ENCODE results near the gene MAP4K2.
"Not testable (repeated sequence)": the region's sequence is repeated elsewhere in the genome, so short reads cannot be mapped to it uniquely, and the experiment has no call there.

Gene MAP4K2

DNA sequence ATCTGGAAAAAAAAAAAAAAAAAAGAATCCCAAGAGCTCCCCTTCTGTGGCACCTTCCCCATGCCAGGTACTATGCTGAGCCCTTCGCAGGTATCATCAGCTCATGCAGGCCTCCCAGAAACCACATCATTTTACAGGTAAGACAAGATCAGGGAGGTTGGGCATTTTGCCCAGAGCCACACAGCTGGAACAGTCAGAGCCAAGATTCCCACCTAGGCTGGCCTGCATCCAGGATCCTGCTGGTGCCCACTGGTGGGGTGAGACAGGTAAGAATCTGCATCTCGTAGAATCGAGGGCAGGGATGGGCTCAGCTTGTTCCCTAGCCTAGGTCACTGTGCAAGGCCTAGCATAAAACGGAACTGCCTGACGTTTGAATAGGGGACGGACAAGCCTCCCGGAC lies 23.0 kb upstream of the MAP4K2 start:
- Histone ChIP-seq H3K9ac (ENCODE audit: low read length) (no peak overlapping the region), H3K27me3 (ENCODE audit: control insufficient read depth, insufficient read depth, low read length) (no peaks in the 10 kb centered on the region), H3K36me3 (ENCODE audit: control insufficient read depth, low read depth, low read length) (peaks cover 9% of the 10 kb centered on the region), H3K4me3 (ENCODE audit: low read length) (no peak overlapping the region), H3K9me3 (ENCODE audit: control insufficient read depth, low read depth, low read length) (no peaks in the 10 kb centered on the region), H3K27ac (ENCODE audit: low read length) (no peak overlapping the region), H3K4me1 (ENCODE audit: control insufficient read depth, low read depth, low read length) (no peaks in the 10 kb centered on the region)

DNA sequence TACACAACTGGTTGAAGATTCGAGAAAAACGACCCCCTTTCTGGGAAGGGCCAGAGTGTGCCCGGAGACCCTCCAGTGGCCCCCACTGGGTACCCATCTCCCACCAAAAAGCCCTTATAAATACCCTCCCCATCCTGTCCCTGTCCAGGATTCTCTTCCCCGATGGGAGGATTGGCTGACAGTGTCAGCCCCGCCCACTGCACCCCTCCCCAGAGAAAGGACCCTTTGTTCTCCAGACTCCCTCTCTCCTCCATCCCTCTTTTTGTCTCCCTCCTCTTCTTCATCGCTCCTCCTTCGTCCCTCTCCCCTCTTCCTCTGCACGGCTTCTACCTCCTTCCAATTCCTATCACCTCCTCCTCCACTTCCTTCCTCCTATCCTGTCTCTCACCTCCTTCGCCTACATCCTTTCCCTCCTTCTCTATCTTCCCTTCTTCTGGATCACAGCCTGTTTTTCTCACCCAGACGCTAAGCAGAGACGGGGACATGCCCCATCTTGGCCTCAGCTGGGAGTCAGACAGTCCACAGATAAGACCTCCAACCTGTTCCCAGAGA lies 20.6 kb upstream of the MAP4K2 start:
- Histone ChIP-seq H3K9me3 (ENCODE audit: control insufficient read depth, low read depth, low read length) (no peaks in the 10 kb centered on the region), H3K4me1 (ENCODE audit: control insufficient read depth, low read depth, low read length) (no peaks in the 10 kb centered on the region), H3K27ac (ENCODE audit: low read length) (no peak overlapping the region), H3K4me3 (ENCODE audit: low read length) (no peak overlapping the region), H3K9ac (ENCODE audit: low read length) (no peak overlapping the region), H3K36me3 (ENCODE audit: control insufficient read depth, low read depth, low read length) (peaks cover 9% of the 10 kb centered on the region), H3K27me3 (ENCODE audit: control insufficient read depth, insufficient read depth, low read length) (no peaks in the 10 kb centered on the region)

- Histone ChIP-seq H3K4me3 (ENCODE audit: low read length) (no peak overlapping the region), H3K27me3 (ENCODE audit: control insufficient read depth, insufficient read depth, low read length) (no peaks in the 10 kb centered on the region), H3K9me3 (ENCODE audit: control insufficient read depth, low read depth, low read length) (no peaks in the 10 kb centered on the region), H3K9ac (ENCODE audit: low read length) (no peak overlapping the region), H3K36me3 (ENCODE audit: control insufficient read depth, low read depth, low read length) (no peaks in the 10 kb centered on the region), H3K4me1 (ENCODE audit: control insufficient read depth, low read depth, low read length) (no peaks in the 10 kb centered on the region), H3K27ac (ENCODE audit: low read length) (no peak overlapping the region)
Observed at GRCh38 chr11:64817476-64817875, 14.5 kb upstream of the MAP4K2 start.

DNA sequence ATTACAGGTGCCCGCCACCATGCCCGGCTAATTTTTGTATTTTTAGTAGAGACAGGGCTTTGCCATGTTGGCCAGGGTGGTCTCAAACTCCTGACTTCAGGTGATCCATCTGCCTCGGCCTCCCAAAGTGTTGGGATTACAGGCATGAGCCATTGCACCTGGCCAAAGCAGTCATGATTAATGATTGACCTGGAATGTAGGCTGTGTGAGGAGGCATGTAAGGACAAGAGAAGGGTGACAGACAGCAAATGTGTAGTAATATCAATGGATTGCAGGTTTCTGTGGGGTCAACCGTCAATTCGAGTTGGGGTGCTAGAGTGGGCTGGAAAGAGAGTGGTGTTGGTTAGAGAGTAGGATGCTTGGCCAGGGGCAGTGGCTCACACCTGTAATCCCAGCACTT lies 12.4 kb upstream of the MAP4K2 start:
- H3K27ac ChIP-seq (ENCODE audit: low read length); H3K4me3 ChIP-seq (ENCODE audit: low read length); H3K9ac ChIP-seq (ENCODE audit: low read length); H3K27me3 ChIP-seq (ENCODE audit: control insufficient read depth, insufficient read depth, low read length); H3K4me1 ChIP-seq (ENCODE audit: control insufficient read depth, low read depth, low read length); H3K9me3 ChIP-seq (ENCODE audit: control insufficient read depth, low read depth, low read length); H3K36me3 ChIP-seq (ENCODE audit: control insufficient read depth, low read depth, low read length): not testable (repeated sequence)

GRCh38 chr11:64814712-64815187 lies 11.7 kb upstream of the MAP4K2 start:
- Histone ChIP-seq H3K27me3 (ENCODE audit: control insufficient read depth, insufficient read depth, low read length) (no peaks in the 10 kb centered on the region), H3K9me3 (ENCODE audit: control insufficient read depth, low read depth, low read length) (no peaks in the 10 kb centered on the region), H3K36me3 (ENCODE audit: control insufficient read depth, low read depth, low read length) (no peaks in the 10 kb centered on the region), H3K4me1 (ENCODE audit: control insufficient read depth, low read depth, low read length) (no peaks in the 10 kb centered on the region), H3K9ac (ENCODE audit: low read length) (no peak overlapping the region), H3K4me3 (ENCODE audit: low read length) (no peak overlapping the region), H3K27ac (ENCODE audit: low read length) (no peak overlapping the region)

- Histone ChIP-seq H3K27ac (ENCODE audit: low read length) (no peak overlapping the region), H3K27me3 (ENCODE audit: control insufficient read depth, insufficient read depth, low read length) (no peaks in the 10 kb centered on the region), H3K9me3 (ENCODE audit: control insufficient read depth, low read depth, low read length) (no peaks in the 10 kb centered on the region), H3K4me3 (ENCODE audit: low read length) (no peak overlapping the region), H3K9ac (ENCODE audit: low read length) (no peak overlapping the region), H3K36me3 (ENCODE audit: control insufficient read depth, low read depth, low read length) (no peaks in the 10 kb centered on the region), H3K4me1 (ENCODE audit: control insufficient read depth, low read depth, low read length) (peaks cover 5% of the 10 kb centered on the region)
Observed at GRCh38 chr11:64813826-64814225, 10.8 kb upstream of the MAP4K2 start.

DNA sequence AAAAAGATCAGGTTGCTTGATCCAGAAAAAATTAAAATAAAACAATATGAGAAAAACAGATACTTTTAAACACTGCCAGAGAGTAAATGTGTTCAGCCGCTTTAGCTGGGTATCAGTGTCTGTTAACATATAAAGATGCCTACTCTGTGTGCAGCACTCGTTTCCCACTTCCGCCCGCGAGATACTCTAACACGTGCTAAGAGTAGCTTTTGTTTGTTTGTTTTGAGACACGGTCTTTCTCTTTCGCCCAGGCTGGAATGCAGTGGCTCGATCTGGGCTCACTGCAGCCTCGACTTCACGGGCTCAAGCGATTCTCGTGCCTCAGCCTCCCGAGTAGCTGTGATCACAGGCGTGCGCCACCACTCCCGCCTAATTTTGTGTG lies 7.9 kb upstream of the MAP4K2 start:
- peaks cover 4% of the 10 kb centered on the region for H3K36me3 ChIP-seq (ENCODE audit: control insufficient read depth, low read depth, low read length)
- H3K4me1 ChIP-seq (ENCODE audit: control insufficient read depth, low read depth, low read length), result peaks cover 5% of the 10 kb centered on the region
- no peaks in the 10 kb centered on the region for H3K9me3 ChIP-seq (ENCODE audit: control insufficient read depth, low read depth, low read length)
- peak overlapping the region; percentile 43 for H3K9ac ChIP-seq (ENCODE audit: low read length)
- no peaks in the 10 kb centered on the region for H3K27me3 ChIP-seq (ENCODE audit: control insufficient read depth, insufficient read depth, low read length)
- peak overlapping the region; percentile 89 for H3K4me3 ChIP-seq (ENCODE audit: low read length)
- H3K27ac ChIP-seq (ENCODE audit: low read length), result no peak overlapping the region

GRCh38 chr11:64810271-64810890 lies 7.4 kb upstream of the MAP4K2 start, which contains the start of gene MEN1:
Gene MEN1, minus strand, starts transcription at chr11:64810551. Its CDS starts 442 bp downstream, at chr11:64810109.
- H3K27ac ChIP-seq (ENCODE audit: low read length), result no peak within 1 kb of the TSS
- peak within 1 kb of the TSS; percentile 89 for H3K4me3 ChIP-seq (ENCODE audit: low read length)
- peaks cover 5% of the 10 kb centered on the region for H3K4me1 ChIP-seq (ENCODE audit: control insufficient read depth, low read depth, low read length)
- peak within 1 kb of the TSS; percentile 59 for H3K9ac ChIP-seq (ENCODE audit: low read length)
- no peaks in the 10 kb centered on the region for H3K9me3 ChIP-seq (ENCODE audit: control insufficient read depth, low read depth, low read length)
- H3K27me3 ChIP-seq (ENCODE audit: control insufficient read depth, insufficient read depth, low read length), result no peaks in the 10 kb centered on the region
- peaks cover 5% of the 10 kb centered on the region for H3K36me3 ChIP-seq (ENCODE audit: control insufficient read depth, low read depth, low read length)

DNA sequence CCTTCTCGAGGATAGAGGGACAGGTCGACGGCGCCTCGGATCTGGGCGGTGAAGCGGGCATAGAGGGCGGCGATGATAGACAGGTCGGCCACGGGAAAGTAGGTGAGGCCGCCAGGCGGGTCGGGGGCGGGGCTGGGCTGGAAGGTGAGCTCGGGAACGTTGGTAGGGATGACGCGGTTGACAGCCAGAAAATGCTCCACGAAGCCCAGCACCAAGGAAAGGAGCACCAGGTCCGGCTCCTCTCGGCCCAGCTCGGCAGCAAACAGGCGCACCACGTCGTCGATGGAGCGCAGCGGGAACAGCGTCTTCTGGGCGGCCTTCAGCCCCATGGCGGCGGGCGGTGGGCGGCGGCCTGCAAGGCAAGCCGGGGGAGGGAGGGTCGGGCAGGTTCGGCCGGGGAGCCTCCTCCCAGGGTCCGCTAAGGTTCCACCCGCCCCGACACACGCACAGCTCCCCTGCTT lies 6.8 kb upstream of the MAP4K2 start:
- Histone ChIP-seq H3K4me1 (ENCODE audit: control insufficient read depth, low read depth, low read length) (peaks cover 5% of the 10 kb centered on the region), H3K9ac (ENCODE audit: low read length) (peak overlapping the region; percentile 59), H3K4me3 (ENCODE audit: low read length) (peak overlapping the region; percentile 89), H3K27ac (ENCODE audit: low read length) (no peak overlapping the region), H3K36me3 (ENCODE audit: control insufficient read depth, low read depth, low read length) (peaks cover 5% of the 10 kb centered on the region), H3K27me3 (ENCODE audit: control insufficient read depth, insufficient read depth, low read length) (no peaks in the 10 kb centered on the region), H3K9me3 (ENCODE audit: control insufficient read depth, low read depth, low read length) (no peaks in the 10 kb centered on the region)

DNA sequence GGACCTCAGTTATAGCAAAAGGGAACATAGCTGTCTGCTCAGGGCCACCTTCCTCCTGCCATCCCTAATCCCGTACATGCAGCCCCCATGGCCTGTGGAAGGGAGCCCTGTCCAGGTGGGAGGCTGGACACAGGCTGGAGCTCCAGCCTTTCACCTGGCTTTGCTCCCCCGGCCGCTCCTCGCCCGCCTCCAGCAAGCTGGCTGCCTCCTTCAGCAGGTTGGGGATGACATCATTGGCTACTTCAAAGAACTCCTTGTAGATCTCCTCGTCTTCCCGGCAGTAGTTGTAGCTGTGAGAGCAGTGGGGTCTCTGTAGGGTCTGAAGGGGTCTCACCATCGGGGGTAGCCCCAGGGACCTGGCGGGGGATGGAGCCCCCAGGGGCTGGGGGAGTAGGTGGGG lies 2.5 kb upstream of the MAP4K2 start:
- Histone ChIP-seq H3K27me3 (ENCODE audit: control insufficient read depth, insufficient read depth, low read length) (no peaks in the 10 kb centered on the region), H3K9me3 (ENCODE audit: control insufficient read depth, low read depth, low read length) (no peaks in the 10 kb centered on the region), H3K27ac (ENCODE audit: low read length) (no peak overlapping the region), H3K36me3 (ENCODE audit: control insufficient read depth, low read depth, low read length) (peaks cover 5% of the 10 kb centered on the region), H3K4me1 (ENCODE audit: control insufficient read depth, low read depth, low read length) (peaks cover 12% of the 10 kb centered on the region), H3K9ac (ENCODE audit: low read length) (no peak overlapping the region), H3K4me3 (ENCODE audit: low read length) (no peak overlapping the region)

DNA sequence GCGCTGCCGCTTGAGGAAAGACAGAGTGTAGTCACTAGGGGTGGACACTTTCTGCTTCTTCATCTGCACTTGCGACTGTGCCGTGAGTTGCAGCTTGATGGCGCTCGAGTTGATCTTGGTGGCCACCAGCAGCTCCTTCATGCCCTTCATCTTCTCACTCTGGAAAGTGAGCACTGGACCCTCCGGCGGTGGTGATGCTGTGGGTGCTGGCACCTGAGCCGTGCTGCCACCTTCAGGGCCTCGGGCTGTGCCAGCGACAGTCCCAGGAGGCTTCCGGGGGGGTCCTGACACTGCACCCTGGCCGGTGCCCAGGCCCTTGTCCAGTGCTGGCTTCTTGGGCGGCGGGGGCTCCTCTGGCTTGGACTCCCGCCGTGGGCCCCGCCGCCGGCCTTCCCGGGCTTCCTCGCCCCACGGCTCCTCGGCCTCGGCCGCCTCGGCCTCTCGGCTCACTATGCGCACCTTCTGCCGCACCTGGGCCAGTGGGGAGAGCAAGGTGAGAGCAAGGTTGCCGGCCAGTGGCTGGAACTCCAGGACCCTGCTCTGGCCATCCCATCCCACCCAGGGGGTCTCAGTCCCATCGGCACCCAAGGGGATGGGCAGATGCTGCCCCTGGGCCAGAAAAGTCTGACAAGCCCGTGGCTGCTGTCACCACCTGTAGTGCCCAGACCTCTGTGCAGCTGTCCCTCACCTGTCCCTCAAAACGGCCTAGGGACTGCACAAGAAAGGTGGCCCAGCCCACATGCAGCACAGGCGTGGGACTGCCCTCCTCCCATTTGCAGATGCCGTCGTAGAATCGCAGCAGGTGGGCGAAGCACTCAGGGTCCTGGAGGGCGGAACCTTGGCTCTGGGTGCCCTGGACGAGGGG lies 1.6 kb upstream of the MAP4K2 start:
- Histone ChIP-seq H3K27ac (ENCODE audit: low read length) (peak overlapping the region; percentile 70), H3K4me1 (ENCODE audit: control insufficient read depth, low read depth, low read length) (peaks cover 11% of the 10 kb centered on the region), H3K9ac (ENCODE audit: low read length) (peak overlapping the region; percentile 78), H3K36me3 (ENCODE audit: control insufficient read depth, low read depth, low read length) (peaks cover 5% of the 10 kb centered on the region), H3K4me3 (ENCODE audit: low read length) (peak overlapping the region; percentile 84), H3K27me3 (ENCODE audit: control insufficient read depth, insufficient read depth, low read length) (no peaks in the 10 kb centered on the region), H3K9me3 (ENCODE audit: control insufficient read depth, low read depth, low read length) (no peaks in the 10 kb centered on the region)

All from iPS-18a (cell line).